ENCODE measurements around the gene CXorf49.
A peak's percentile ranks its signal among the peaks of the same experiment; 100 is the strongest.
"Not testable (repeated sequence)": the region's sequence is repeated elsewhere in the genome, so short reads cannot be mapped to it uniquely, and the experiment has no call there.

CXorf49 gene

DNA sequence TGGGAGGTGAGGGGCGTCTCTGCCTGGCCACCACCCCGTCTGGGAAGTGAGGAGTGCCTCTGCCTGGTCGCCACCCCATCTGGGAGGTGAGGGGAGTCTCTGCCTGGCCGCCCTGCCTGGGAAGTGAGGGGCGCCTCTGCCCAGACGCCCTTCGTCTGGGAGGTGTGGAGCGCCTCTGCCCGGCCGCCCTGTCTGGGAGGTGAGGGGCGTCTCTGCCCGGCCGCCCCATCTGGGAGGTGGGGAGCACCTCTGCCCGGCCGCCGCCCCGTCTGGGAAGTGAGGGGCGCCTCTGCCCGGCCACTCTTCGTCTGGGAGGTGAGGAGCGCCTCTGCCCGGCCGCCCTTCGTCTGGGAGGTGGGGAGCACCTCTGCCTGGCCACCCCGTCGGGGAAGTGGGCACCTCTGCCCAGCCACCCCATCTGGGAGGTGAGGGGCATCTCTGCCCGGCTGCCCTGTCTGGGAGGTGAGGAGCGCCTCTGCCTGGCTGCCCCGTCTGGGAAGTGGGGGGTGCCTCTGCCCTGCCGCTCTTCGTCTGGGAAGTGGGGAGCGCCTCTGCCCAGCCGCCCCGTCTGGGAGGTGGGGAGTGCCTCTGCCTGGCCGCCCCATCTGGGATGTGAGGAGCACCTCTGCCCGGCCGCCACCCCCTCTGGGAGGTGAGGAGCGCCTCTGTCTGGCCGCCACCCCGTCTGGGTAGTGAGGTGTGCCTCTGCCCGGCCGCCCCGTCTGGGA lies 41.9 kb downstream of the CXorf49 start:
- intact Hi-C loops (cut with DNase I) = not testable (repeated sequence)
- DNase-seq = peak in 5 of 42 donors; percentile 4 to 20 (median 9)

GRCh38 chrX:71675636-71676035 lies 42.4 kb downstream of the CXorf49 start:
- DNase-seq = peak in 2 of 42 donors; percentile 8
- intact Hi-C loops (cut with DNase I) = not testable (repeated sequence)

- DNase-seq = no peak
- intact Hi-C loops (cut with DNase I) = no loop called here
Observed at GRCh38 chrX:71671938-71672337, 46.1 kb downstream of the CXorf49 start.

DNA sequence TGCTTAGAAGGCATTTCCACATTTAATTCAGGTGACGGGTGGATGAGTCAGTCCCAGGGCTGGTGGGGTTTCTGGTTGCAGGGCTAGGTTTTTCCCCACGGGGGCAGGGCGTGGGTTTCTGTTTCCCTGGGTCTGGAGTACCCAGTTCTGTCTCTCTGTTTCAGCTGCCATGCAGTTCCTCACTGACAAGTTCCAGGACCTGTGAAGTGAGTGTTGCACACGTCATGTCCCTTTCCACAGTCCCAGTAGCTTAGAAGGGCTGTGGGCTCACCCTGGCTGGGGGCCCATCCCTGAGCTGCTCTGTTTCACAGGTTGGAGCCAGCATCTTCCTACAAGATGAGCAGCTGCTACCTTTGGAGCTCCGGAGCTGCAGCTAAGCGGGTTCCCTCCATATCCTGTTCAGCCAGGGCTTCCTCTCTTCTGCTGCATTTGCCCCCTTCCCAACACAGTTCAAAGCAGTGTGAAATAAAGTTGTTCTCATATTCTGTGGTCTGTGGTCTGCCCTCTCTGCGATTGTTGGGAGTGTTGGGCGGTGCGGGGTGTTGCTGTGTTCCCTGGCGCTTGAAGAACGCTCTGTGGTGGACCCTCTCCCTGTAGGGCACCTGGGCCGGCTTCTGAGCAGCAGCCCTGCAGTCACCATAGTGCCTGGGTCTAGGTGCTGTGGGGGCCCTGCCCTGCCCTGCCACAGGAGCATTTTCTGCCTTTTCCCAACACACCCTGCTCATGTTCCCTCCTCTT lies 46.9 kb downstream of the CXorf49 start:
- no peak for DNase-seq

DNA sequence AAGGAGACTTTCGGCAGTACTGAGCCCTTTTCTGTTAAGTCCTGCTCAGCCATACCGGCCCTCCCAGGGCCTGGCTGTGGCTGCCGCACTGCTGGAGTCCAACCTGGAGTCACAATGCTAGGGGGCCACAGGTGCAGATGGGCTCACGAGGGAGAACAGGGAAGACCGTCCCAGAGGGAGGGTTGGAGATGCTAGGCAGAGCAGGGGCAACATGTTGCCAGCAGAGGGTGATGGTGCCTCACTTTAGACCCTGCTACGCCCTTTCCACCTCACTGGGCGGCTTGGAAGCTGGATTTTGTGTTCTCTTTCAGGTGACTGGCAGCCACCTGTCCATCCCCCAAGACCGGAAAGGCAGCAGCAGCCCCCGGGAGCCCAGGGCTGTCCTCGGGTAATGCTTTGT lies 48.1 kb downstream of the CXorf49 start:
- intact Hi-C loops (cut with DNase I) = not testable (repeated sequence)
- peak in 18 of 42 donors; percentile 12 to 55 (median 32) for DNase-seq

More for the DNA sequence above, 46.9 kb downstream of the CXorf49 start:
- intact Hi-C loops (cut with DNase I) = no loop called here

GRCh38 chrX:71669492-71669891 lies 48.6 kb downstream of the CXorf49 start:
- no peak for DNase-seq
- intact Hi-C loops (cut with DNase I) = no loop called here

GRCh38 chrX:71668248-71668595 lies 49.9 kb downstream of the CXorf49 start:
- no peak for DNase-seq
- intact Hi-C loops (cut with DNase I) = no loop called here

- intact Hi-C loops (cut with DNase I) = no loop called here
Observed at GRCh38 chrX:71667328-71668247, 50.5 kb downstream of the CXorf49 start, which contains the start of gene LOC101059915. Gene LOC101059915 (plus strand): TSS chrX:71667546.

DNA sequence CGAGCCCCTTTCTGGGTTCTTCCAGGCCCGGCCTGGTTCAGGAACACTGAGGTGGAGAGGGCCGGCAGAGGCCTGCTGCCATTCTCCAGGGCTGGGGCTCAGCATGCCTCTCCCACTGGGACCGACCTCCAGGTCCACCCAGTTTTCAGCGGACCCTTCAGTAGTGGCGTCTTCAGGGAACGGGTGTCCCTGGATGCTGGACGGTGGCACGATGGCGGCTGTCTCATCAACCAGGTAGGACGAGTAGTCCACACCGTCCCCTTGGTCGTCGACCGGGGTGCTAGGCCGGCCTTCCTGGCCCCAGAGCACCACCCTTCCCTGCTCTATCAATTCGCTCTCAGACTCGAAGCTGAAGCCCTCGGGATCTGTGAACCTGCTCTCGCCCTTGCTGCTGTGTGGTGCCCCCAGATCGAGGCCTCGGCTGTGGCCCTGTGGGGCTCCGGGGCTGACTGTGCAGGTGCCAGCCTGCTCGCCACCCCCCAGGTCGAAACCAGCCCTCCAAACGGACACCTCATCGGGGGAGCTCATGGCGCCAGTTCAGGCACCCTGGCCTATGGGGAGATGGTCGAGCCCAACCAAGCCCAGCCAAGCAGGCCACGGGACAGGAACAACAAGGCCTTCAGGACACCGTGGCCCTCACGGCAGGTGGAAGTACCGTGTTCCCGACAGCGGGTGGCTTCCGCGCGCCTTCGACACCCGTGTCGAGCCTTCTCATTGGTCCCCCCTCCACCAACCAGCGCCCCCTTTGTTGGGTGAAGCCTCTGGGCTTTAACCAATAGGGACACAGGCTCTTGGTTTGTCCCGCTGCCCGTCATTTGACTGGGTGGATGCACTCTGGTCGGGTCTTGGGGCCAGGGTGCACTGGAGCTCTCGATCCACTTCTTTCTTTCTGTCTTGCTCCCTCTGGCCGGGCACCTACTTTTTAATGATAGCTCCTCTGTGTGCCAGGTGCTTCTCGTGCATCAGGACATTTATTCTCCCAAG lies 51.6 kb downstream of the CXorf49 start:
- DNase-seq = no peak
- intact Hi-C loops (cut with DNase I) = no loop called here

More at GRCh38 chrX:71667328-71668247, 50.5 kb downstream of the CXorf49 start, which contains the start of gene LOC101059915:
- DNase-seq = no peak

GRCh38 chrX:71665747-71666146 lies 52.3 kb downstream of the CXorf49 start:
- intact Hi-C loops (cut with DNase I) = no loop called here
- no peak for DNase-seq

DNA sequence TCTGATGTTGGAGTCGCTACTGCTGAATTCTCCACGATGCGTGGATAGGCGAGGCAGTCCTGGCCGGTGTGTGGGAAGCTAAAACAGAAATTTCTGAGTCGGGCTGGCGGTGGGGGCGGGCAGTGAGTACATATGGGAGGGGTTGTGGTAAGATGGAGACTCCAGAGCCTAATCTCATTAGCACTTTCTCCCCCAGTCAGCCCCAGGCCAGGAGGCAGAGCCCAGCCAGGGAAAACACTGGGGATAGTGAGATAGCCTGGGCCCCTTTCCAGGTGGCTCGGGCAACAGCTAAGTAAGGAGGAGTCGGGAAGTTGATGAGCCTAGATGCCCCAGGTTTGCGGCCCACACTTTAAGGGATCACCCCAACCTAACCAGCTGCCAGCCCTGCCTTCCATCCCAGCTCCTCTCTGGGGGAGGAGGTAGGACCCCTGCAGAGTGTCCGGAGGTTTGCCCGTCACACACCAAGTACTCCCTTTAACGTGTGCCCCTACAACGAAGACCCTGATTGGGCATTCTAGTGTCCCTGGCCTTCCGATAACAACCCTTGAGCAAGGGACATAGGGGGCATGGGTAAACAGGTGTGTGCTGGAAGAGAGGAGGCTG lies 53.1 kb downstream of the CXorf49 start:
- intact Hi-C loops (cut with DNase I) = no loop called here

More for the DNA sequence above, 53.1 kb downstream of the CXorf49 start:
- DNase-seq = no peak
